BLaER1 treated with 17β-estradiol and CSF1 and Interleukin-3, amounts not matched to agents 10 nM and 100 nM (cell line): ENCODE data around the gene CSAD.
"Not testable (repeated sequence)": the region's sequence is repeated elsewhere in the genome, so short reads cannot be mapped to it uniquely, and the experiment has no call there.

Source experiments
- H3K27ac ChIP-seq, 11 experiments: shearing (Covaris generic); formaldehyde crosslinking; 2 replicates each; pipeline ENCODE4 v1.8.1; 2022
- H3K27me3 ChIP-seq, 11 experiments: shearing (Covaris generic); formaldehyde crosslinking; 2 replicates each; pipeline ENCODE4 v1.8.1; 2022
- H3K36me3 ChIP-seq, 11 experiments: shearing (Covaris generic); formaldehyde crosslinking; 2 replicates each; pipeline ENCODE4 v1.8.1; 2022
- H3K4me1 ChIP-seq, 10 experiments: shearing (Covaris generic); formaldehyde crosslinking; 2 replicates each; pipeline ENCODE4 v1.8.1; 2022
- H3K4me2 ChIP-seq, 11 experiments: shearing (Covaris generic); formaldehyde crosslinking; 2 replicates each; pipeline ENCODE4 v1.8.1; 2022
- H3K4me3 ChIP-seq, 10 experiments: shearing (Covaris generic); formaldehyde crosslinking; 2 replicates each; pipeline ENCODE4 v1.8.1; 2022
- H3K9ac ChIP-seq, 11 experiments: shearing (Covaris generic); formaldehyde crosslinking; 2 replicates each; pipeline ENCODE4 v1.8.1; 2022
- H3K9me3 ChIP-seq, 11 experiments: shearing (Covaris generic); formaldehyde crosslinking; replicated peaks in 1 of 11; 2 replicates each; pipeline ENCODE4 v1.8.1; 2022
- H4K20me1 ChIP-seq, 11 experiments: shearing (Covaris generic); formaldehyde crosslinking; 2 replicates each; pipeline ENCODE4 v1.8.1; 2022
- Cebpa-rat ChIP-seq, 11 experiments: shearing (Covaris generic); IDR thresholded peaks; 2 replicates each; pipeline ENCODE4 v1.8.1; 2022

The CSAD gene

GRCh38 chr12:53173085-53173715 lies 7.5 kb downstream of the CSAD start:
- no peaks in the 10 kb centered on the region for H3K9me3 ChIP-seq
- H3K4me3 ChIP-seq = no peak overlapping the region
- H3K36me3 ChIP-seq = peaks cover 0 to 28% (median 0%) of the 10 kb centered on the region in 11 experiments; a peak in 3 of 22 replicates
- peak overlapping the region in 4 of 11 experiments; percentile 5 to 58 (median 20); a peak in 1 of 22 replicates for H3K4me2 ChIP-seq
- no peaks in the 10 kb centered on the region for H3K27me3 ChIP-seq
- peak overlapping the region in 2 of 11 experiments; percentile 17 to 24; a peak in 1 of 22 replicates for H3K9ac ChIP-seq
- TF ChIP-seq Cebpa-rat (IDR thresholded peaks at IDR 0.05) = no peak
- H3K4me1 ChIP-seq = peaks cover 10 to 32% (median 22%) of the 10 kb centered on the region in 10 experiments
- no peak overlapping the region for H3K27ac ChIP-seq
- H4K20me1 ChIP-seq = no peaks in the 10 kb centered on the region

- Histone ChIP-seq H3K4me1 (peaks cover 10 to 32% (median 22%) of the 10 kb centered on the region in 10 experiments), H4K20me1 (no peaks in the 10 kb centered on the region), H3K36me3 (peaks cover 0 to 28% (median 0%) of the 10 kb centered on the region in 11 experiments; a peak in 3 of 22 replicates), H3K9ac (peak overlapping the region in 3 of 11 experiments; percentile 5 to 34 (median 22); a peak in 2 of 22 replicates), H3K9me3 (no peaks in the 10 kb centered on the region), H3K27ac (no peak overlapping the region), H3K4me2 (peak overlapping the region in 5 of 11 experiments; percentile 22 to 58 (median 52); a peak in 4 of 22 replicates), H3K27me3 (no peaks in the 10 kb centered on the region), H3K4me3 (no peak overlapping the region)
- no peak for TF ChIP-seq Cebpa-rat (IDR thresholded peaks at IDR 0.05)
Observed at GRCh38 chr12:53172352-53172751, 8.4 kb downstream of the CSAD start.

DNA sequence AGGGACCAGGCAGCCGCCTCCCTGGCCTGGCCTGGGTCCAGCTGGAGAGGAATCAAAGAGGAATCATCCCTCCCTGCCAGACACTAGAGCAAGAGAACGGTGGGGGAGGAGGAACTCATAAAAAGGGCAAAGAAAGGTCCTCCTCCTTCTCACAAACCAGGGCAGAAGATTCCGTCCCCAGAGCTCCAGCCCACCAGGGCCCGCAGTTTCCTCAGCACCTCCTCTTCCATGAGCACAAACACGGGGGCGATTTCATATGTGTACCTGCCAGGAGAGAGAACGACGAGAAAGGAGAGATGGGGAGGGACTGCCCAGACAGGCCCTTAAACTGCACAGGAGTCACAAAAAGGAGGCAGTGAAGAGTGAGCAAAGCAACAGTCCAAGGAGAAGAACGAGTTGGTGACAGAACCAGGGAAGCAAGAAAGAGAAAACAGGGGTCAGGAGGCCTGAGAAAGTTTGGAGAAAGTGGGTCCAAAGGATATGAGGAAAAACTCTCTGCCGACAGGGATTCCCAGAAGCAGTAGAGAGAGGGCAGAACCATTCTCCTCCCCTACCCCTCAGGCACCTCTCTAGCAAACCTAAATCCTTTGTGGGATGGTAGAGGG lies 8.9 kb downstream of the CSAD start:
- Histone ChIP-seq H3K9ac (peak overlapping the region in 5 of 11 experiments; percentile 0 to 34 (median 22); a peak in 5 of 22 replicates), H3K9me3 (no peaks in the 10 kb centered on the region), H3K4me1 (peaks cover 10 to 32% (median 22%) of the 10 kb centered on the region in 10 experiments), H3K27ac (0 out of 22 replicates have a peak overlapping the region, but pooled peaks of 2 of the 11 experiments have one; percentile 1 to 6), H3K4me2 (peak overlapping the region in 10 of 11 experiments; percentile 16 to 58 (median 44); a peak in 19 of 22 replicates), H3K27me3 (no peaks in the 10 kb centered on the region), H3K4me3 (no peak overlapping the region), H3K36me3 (peaks cover 0 to 28% (median 0%) of the 10 kb centered on the region in 11 experiments; a peak in 3 of 22 replicates), H4K20me1 (no peaks in the 10 kb centered on the region)
- no peak for TF ChIP-seq Cebpa-rat (IDR thresholded peaks at IDR 0.05)

DNA sequence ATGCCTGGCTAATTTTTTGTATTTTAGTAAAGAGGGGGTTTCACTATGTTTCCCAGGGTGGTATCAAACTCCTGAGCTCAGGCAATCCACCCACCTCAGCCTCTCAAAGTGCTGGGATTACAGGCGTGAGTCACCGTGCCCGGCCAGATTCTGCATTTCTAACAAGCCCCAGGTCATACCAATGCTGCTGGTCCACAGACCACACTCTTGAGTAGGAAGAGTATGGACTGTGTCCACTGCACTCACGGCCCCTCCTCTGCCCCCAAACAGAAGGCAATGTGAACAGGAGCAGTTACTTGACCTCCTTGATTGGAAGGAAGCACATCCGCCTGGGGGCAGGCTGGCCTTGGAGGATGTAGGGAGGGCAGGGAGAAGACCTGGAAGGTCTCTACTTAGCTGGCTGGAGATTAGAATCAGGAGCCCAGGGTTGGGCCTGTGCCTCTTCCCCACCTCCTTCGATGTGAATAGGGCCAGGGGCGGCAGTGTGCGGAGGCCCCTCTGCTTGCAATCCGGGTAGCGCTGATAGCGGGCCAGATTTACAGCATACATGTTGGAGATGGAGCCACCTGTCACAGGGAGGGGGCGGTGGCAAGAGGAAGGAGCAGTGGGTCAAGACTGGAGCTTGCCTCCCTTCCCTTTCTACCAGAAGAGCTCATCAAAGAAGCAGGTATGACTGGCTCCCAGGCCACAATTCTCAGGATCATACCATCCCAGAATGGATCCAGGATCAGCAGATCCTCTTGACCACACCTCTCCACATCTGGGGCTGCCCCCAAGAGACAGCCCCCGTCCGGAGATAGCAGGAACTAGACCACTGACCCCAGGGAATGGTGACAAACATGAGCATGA lies 9.6 kb downstream of the CSAD start:
- Histone ChIP-seq H3K9me3 (no peaks in the 10 kb centered on the region), H3K9ac (peak overlapping the region in 4 of 11 experiments; percentile 0 to 34 (median 18); a peak in 4 of 22 replicates), H4K20me1 (no peaks in the 10 kb centered on the region), H3K4me2 (peak overlapping the region in 10 of 11 experiments; percentile 16 to 58 (median 44); a peak in 19 of 22 replicates), H3K4me1 (peaks cover 10 to 32% (median 22%) of the 10 kb centered on the region in 10 experiments), H3K36me3 (peaks cover 0 to 28% (median 0%) of the 10 kb centered on the region in 11 experiments; a peak in 3 of 22 replicates), H3K27ac (0 out of 22 replicates have a peak overlapping the region, but pooled peaks of 2 of the 11 experiments have one; percentile 1 to 6), H3K4me3 (no peak overlapping the region), H3K27me3 (no peaks in the 10 kb centered on the region)
- TF ChIP-seq Cebpa-rat (IDR thresholded peaks at IDR 0.05) = no peak

DNA sequence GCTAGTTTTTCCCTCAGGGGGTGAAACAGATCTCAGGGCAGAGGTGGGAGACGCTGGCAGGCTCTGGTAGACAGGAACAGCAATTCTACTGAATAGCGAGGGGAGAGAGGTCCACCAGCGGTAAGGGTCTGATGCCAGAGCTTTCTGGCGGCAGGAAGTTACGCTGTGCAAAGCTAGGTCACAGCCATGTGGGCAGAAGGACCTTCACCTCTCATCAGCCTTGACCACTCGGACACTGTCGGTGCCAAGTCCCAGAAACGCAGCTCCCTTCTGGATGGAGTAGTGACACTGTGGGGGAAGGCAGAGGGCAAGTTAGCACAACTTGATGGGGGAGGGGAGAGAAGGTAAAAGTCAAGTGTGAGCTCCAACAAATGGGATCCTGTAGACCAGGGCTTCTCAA lies 10.5 kb downstream of the CSAD start:
- Histone ChIP-seq H3K4me2 (no peak overlapping the region), H3K4me1 (peaks cover 10 to 31% (median 21%) of the 10 kb centered on the region in 10 experiments), H3K9me3 (no peaks in the 10 kb centered on the region), H3K4me3 (no peak overlapping the region), H3K9ac (no peak overlapping the region), H3K27ac (no peak overlapping the region), H3K27me3 (no peaks in the 10 kb centered on the region), H3K36me3 (peaks cover 0 to 28% (median 0%) of the 10 kb centered on the region in 11 experiments; a peak in 3 of 22 replicates), H4K20me1 (no peaks in the 10 kb centered on the region)
- no peak for TF ChIP-seq Cebpa-rat (IDR thresholded peaks at IDR 0.05)

DNA sequence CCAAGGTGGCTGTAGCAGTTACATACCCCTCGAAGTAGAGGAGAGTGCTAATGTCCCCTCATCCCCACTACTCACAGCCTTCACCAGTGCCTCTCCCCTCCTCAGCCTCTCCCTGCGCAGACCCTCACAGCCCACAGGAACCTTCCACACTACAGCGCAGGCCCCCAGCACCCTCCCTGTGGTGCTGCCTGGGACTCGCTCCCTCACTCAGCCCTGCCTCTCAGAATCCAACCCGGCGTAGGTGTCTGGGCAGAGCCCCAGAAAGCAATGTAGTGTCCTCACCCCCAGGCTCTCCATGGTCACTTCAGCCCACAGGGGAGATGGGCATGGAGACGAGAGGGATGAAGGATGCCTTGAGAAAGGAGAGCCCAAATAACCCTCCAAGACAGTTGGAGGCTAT lies 11.1 kb downstream of the CSAD start:
- no peak overlapping the region for H3K4me3 ChIP-seq
- H3K4me2 ChIP-seq = no peak overlapping the region
- 0 out of 22 replicates have a peak overlapping the region, but pooled peaks of 1 of the 11 experiments have one; percentile 4 for H3K9ac ChIP-seq
- no peak for TF ChIP-seq Cebpa-rat (IDR thresholded peaks at IDR 0.05)
- H3K27ac ChIP-seq = no peak overlapping the region; a peak in 1 of 22 replicates
- peaks cover 0 to 28% (median 0%) of the 10 kb centered on the region in 11 experiments; a peak in 3 of 22 replicates for H3K36me3 ChIP-seq
- peaks cover 6 to 25% (median 19%) of the 10 kb centered on the region in 10 experiments; a peak in 19 of 20 replicates for H3K4me1 ChIP-seq
- no peaks in the 10 kb centered on the region for H4K20me1 ChIP-seq
- H3K9me3 ChIP-seq = no peaks in the 10 kb centered on the region
- no peaks in the 10 kb centered on the region for H3K27me3 ChIP-seq

DNA sequence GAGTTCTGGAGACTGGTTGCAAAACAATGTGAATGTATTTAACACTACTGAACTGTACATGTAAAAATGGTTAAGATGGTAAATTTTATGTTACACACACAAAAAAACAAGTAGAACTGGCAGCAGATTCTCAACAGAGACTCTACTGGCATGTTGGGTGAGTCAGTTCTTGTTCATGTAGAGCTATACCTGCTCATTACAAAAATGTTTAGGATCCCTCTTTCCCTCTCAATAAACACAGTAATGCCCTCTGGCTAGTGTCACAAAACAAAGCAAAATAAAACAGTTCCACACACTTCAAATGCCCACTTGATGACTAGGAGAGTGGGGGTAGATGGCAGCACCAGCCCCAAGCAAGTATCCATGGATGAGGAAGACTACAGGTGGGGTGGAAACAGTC lies 13.9 kb downstream of the CSAD start:
- H3K4me2 ChIP-seq = no peak overlapping the region
- H3K27ac ChIP-seq = no peak overlapping the region
- no peaks in the 10 kb centered on the region for H3K27me3 ChIP-seq
- peaks cover 5 to 9% (median 9%) of the 10 kb centered on the region in 10 experiments; a peak in 19 of 20 replicates for H3K4me1 ChIP-seq
- H4K20me1 ChIP-seq = no peaks in the 10 kb centered on the region
- H3K9ac ChIP-seq = no peak overlapping the region
- no peak overlapping the region for H3K4me3 ChIP-seq
- TF ChIP-seq Cebpa-rat (IDR thresholded peaks at IDR 0.05) = no peak
- H3K9me3 ChIP-seq = no peaks in the 10 kb centered on the region; a peak in 1 of 22 replicates
- H3K36me3 ChIP-seq = peaks cover 0 to 19% (median 0%) of the 10 kb centered on the region in 11 experiments; a peak in 4 of 22 replicates

GRCh38 chr12:53163008-53163407 lies 17.7 kb downstream of the CSAD start:
- not testable (repeated sequence) for H3K36me3 ChIP-seq, H3K4me3 ChIP-seq, H3K27me3 ChIP-seq, H3K4me2 ChIP-seq, H3K9ac ChIP-seq, H3K4me1 ChIP-seq, H4K20me1 ChIP-seq, H3K27ac ChIP-seq, H3K9me3 ChIP-seq
